ENCODE data around the gene PACSIN2.
"Not testable (repeated sequence)": the region's sequence is repeated elsewhere in the genome, so short reads cannot be mapped to it uniquely, and the experiment has no call there.

The PACSIN2 gene

DNA sequence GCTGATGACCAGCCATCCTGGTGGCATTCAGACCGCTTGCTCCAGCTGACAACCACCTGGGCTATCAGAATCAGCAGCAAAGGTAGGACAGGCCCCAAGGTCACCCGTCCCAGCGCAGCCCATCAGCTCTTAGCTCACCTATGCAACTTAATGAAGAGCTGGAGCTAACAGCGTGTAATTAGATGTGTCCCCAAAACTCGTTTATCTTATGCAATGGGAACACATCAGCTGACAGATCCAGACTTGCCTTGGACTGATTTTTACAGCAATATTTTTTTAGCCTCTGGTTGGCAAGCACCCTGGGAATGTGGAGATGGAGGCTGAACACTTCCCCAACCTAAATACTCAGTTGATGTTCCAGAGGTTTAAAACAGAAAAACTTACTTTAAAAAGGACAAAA lies 76.0 kb downstream of the PACSIN2 start:
- ChIA-PET POLR2A (no interaction called here), CTCF (interaction anchor here (0.9 to 1.5 kb wide), 2 partner anchors 20 to 97 kb away, joined by 3 read pairs; no protein-coding TSS in a partner anchor)
- no peak overlapping the region for H3K4me3 ChIP-seq (ENCODE audit: low read depth, low read length)
- DNase-seq (ENCODE audit: low read depth, low spot score) = no peak
- TF ChIP-seq, protein P1, sequence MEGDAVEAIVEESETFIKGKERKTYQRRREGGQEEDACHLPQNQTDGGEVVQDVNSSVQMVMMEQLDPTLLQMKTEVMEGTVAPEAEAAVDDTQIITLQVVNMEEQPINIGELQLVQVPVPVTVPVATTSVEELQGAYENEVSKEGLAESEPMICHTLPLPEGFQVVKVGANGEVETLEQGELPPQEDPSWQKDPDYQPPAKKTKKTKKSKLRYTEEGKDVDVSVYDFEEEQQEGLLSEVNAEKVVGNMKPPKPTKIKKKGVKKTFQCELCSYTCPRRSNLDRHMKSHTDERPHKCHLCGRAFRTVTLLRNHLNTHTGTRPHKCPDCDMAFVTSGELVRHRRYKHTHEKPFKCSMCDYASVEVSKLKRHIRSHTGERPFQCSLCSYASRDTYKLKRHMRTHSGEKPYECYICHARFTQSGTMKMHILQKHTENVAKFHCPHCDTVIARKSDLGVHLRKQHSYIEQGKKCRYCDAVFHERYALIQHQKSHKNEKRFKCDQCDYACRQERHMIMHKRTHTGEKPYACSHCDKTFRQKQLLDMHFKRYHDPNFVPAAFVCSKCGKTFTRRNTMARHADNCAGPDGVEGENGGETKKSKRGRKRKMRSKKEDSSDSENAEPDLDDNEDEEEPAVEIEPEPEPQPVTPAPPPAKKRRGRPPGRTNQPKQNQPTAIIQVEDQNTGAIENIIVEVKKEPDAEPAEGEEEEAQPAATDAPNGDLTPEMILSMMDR (IDR thresholded peaks at IDR 0.05; ENCODE audit: insufficient read depth, low read length, missing control alignments) = no peak

DNA sequence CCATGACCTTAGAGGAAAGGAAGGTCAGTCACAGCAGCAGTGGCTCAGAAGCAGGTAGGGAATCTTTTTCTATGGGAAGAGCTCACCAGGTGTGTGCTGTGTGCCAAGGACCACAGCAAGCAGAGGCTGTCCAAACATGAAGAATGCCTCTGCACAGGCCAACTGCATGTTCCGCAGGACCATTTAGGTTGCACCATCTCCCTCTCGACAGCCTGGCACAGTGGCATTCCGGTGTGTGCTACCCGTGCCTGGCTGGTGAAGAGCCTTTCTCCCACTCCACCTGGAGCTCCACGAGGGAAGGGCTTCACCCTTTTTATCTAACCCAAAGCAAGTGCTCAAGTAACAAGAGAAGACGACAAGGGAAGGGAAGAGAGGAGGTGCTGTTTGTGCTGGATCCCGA lies 76.5 kb downstream of the PACSIN2 start:
- DNase-seq (ENCODE audit: low read depth, low spot score) = no peak
- H3K4me3 ChIP-seq (ENCODE audit: low read depth, low read length) = no peak overlapping the region
- POLR2A ChIA-PET = no interaction called here
- TF ChIP-seq, protein P1 (IDR thresholded peaks at IDR 0.05; ENCODE audit: insufficient read depth, low read length, missing control alignments) = no peak
- CTCF ChIA-PET = interaction anchor here (0.9 to 1.5 kb wide), 3 partner anchors 20 to 97 kb away, joined by 3 read pairs; no protein-coding TSS in a partner anchor

DNA sequence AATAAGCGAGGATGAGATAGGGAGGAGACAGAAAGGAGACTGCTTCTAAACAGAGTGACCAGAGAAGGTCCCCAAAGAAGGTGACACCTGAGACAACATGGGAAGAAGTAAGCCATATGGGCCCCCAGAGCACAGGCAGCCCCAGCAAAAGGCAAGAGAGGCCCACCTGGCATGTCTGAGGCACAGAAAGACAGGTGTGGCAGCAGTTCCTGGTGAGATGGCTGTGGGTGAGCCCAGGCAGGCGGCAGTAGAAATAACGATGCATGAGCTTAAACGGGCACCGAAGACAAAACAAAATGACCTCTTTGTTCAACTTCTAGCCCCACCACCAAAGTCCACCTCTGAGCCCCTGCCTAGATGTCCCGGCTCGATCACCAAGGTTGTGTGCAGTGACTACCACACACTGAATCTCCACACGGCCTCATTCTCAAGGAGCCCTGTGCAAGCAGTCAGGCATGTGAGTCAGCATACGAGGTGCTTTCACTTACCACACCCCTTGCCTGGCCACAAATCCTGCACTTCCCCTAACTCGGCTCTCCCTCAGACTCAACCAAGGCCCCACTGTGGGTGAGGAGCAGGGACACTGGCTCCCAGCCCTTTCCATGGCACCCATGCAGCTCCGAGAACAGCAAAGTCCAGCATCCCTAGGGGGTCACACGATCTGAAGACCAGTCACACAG lies 77.6 kb downstream of the PACSIN2 start:
- TF ChIP-seq, protein P1 (IDR thresholded peaks at IDR 0.05; ENCODE audit: insufficient read depth, low read length, missing control alignments) = no peak
- peak overlapping the region; percentile 8; the same call in 1 of the 2 replicates for H3K4me3 ChIP-seq (ENCODE audit: low read depth, low read length)
- CTCF ChIA-PET = interaction anchor here (1.1 kb wide), 1 partner anchor 96 kb away, joined by 3 read pairs; no protein-coding TSS in a partner anchor
- POLR2A ChIA-PET = no interaction called here
- DNase-seq (ENCODE audit: low read depth, low spot score) = peak; percentile 52

DNA sequence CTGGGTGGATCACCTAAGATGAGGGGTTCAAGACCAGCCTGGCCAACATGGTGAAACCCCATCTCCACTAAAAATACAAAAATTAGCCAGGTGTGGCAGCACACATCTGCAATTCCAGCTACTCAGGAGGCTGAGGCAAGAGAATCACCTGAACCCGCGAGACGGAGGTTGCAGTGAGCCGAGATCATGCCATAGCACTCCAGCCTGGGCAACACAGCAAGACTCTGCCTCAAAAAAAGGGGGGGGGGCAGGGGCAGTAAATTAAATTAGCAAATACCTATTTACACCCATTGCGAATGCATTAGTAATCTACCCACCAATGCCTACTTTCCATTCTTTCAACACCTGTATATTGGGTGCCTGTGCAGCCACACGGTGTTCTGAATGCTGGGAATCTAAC lies 78.3 kb downstream of the PACSIN2 start:
- POLR2A ChIA-PET; H3K4me3 ChIP-seq (ENCODE audit: low read depth, low read length); DNase-seq (ENCODE audit: low read depth, low spot score); CTCF ChIA-PET: not testable (repeated sequence)

DNA sequence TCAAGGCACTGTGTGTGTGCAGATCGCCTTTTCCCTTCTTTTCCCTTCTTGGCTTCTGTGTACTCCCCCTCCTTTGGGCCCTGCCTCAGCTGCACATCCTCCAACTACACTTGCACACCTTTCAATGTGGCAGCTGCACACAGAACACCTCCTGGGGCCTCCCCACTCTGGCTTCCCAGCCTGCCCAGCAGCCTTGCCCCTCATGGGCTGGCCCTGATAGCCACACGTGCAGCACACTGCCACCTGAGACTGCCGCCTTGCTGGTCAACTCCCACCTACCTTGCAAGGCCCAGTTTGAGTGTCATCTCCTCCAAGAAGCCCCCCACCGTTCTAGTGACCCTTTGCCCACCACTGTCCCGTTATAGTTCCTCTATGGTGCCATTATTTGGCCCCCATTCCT lies 80.6 kb downstream of the PACSIN2 start:
- no peak overlapping the region for H3K4me3 ChIP-seq (ENCODE audit: low read depth, low read length)
- TF ChIP-seq, protein P1 (IDR thresholded peaks at IDR 0.05; ENCODE audit: insufficient read depth, low read length, missing control alignments) = no peak
- no peak for DNase-seq (ENCODE audit: low read depth, low spot score)
- CTCF ChIA-PET = interaction anchor here (0.7 to 0.8 kb wide), 2 partner anchors 9 to 114 kb away, joined by 3 read pairs; no protein-coding TSS in a partner anchor
- POLR2A ChIA-PET = interaction anchor here (0.6 to 1.2 kb wide), 3 partner anchors 56 to 92 kb away, joined by 3 to 5 read pairs (median 3); no protein-coding TSS in a partner anchor

DNA sequence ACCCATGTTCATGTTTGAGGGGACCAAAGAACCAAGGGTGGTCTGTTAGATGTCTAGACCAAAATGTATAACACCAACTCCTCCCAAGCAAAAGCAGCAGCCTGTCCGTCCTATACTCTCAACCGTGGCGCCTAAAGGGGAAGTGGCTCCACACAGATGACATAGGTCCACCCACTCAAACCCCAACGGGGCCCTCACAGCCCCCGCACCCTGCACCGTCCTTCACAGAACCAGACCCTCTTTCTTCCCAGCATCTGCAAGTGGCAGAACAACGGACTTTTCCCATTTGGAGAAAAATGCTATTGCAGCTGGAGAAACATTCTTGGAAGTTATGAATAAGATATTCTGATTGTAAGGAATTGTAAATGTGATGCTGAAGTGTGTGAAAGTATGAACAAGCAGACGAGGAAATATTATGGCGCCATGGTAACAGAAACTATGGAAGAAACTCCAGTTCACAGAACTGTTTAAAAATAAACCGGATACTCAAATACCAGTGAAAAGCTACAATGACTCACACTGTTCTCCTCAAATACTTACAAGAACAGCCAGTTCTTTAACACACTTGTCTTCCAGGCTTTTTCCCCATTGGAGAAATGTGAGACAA lies 81.4 kb downstream of the PACSIN2 start:
- CTCF ChIA-PET = interaction anchor here (0.7 to 0.8 kb wide), 2 partner anchors 10 to 113 kb away, joined by 3 read pairs; no protein-coding TSS in a partner anchor
- POLR2A ChIA-PET = interaction anchor here (0.6 to 1.2 kb wide), 3 partner anchors 57 to 92 kb away, joined by 3 to 5 read pairs (median 3); no protein-coding TSS in a partner anchor
- peak overlapping the region; percentile 19; the same call in 1 of the 2 replicates for H3K4me3 ChIP-seq (ENCODE audit: low read depth, low read length)
- DNase-seq (ENCODE audit: low read depth, low spot score) = peak; percentile 93
- TF ChIP-seq, protein P1 (IDR thresholded peaks at IDR 0.05; ENCODE audit: insufficient read depth, low read length, missing control alignments) = no peak
